GM12878 (cell line): ENCODE results near the gene CELF2. TPM values are rescaled to one million over a fixed set of nuclear protein-coding genes. Genes with fewer than 3 reads are reported as not detected.

ENCODE experiments used
- BCL3 ChIP-seq: IDR thresholded peaks from 2 replicates; pipeline ENCODE4 v1.6.1; 2011; ENCODE audit warnings: borderline replicate concordance, low read depth, mild to moderate bottlenecking, moderate library complexity, low read length; ENCODE audit not compliant: insufficient read depth, poor library complexity, severe bottlenecking
- CEBPZ ChIP-seq: fragments of 150-350 bp; IDR thresholded peaks from 2 replicates; pipeline ENCODE4 v1.6.1; 2016; ENCODE audit warnings: low read depth, low read length
- CREM ChIP-seq: IDR thresholded peaks from 2 replicates; pipeline ENCODE4 v1.6.1; 2014; ENCODE audit warnings: antibody characterized with exemption, low read depth
- FOS ChIP-seq: IDR thresholded peaks from 3 replicates; pipeline ENCODE4 v1.6.1; 2011; ENCODE audit warnings: borderline replicate concordance; ENCODE audit not compliant: insufficient read length; ENCODE audit errors: extremely low read depth
- FOXK2 ChIP-seq: fragments of 450-650 bp; IDR thresholded peaks from 2 replicates; pipeline ENCODE4 v1.6.1; 2017; ENCODE audit warnings: mild to moderate bottlenecking, moderate library complexity
- HDGF ChIP-seq: fragments of 450-650 bp; IDR thresholded peaks from 2 replicates; pipeline ENCODE4 v1.6.1; 2016; ENCODE audit warnings: antibody characterized with exemption
- MTA3 ChIP-seq: IDR thresholded peaks from 2 replicates; pipeline ENCODE4 v1.6.1; 2012; ENCODE audit warnings: low read length, inconsistent platforms, borderline replicate concordance
- MXI1 ChIP-seq: fragments of 150-350 bp; IDR thresholded peaks from 2 replicates; pipeline ENCODE4 v1.6.1; 2011; ENCODE audit warnings: low read depth, mild to moderate bottlenecking, inconsistent platforms, low read length, improper control_type of control experiment
- PAX8 ChIP-seq: fragments of 450-650 bp; IDR thresholded peaks from 2 replicates; pipeline ENCODE4 v1.6.1; 2017; ENCODE audit warnings: mild to moderate bottlenecking, moderate library complexity
- RAD21 ChIP-seq: IDR thresholded peaks from 2 replicates; pipeline ENCODE4 v1.6.1; 2011; ENCODE audit warnings: mild to moderate bottlenecking, low read depth, low read length, moderate library complexity; ENCODE audit not compliant: insufficient read depth
- RFX5 ChIP-seq: IDR thresholded peaks from 2 replicates; pipeline ENCODE4 v1.6.1; 2011; ENCODE audit warnings: low read depth, low read length, improper control_type of control experiment
- SIN3A ChIP-seq: IDR thresholded peaks from 2 replicates; pipeline ENCODE4 v1.6.1; 2012; ENCODE audit warnings: low read depth, low read length, improper control_type of control experiment
- TCF7 ChIP-seq: IDR thresholded peaks from 2 replicates; pipeline ENCODE4 v1.6.1; 2014; ENCODE audit warnings: antibody characterized with exemption, borderline replicate concordance
- ZBTB40 ChIP-seq: fragments of 450-650 bp; IDR thresholded peaks from 2 replicates; pipeline ENCODE4 v1.6.1; 2016; ENCODE audit warnings: mild to moderate bottlenecking, moderate library complexity, borderline replicate concordance
- ZNF24 ChIP-seq: fragments of 450-650 bp; IDR thresholded peaks from 2 replicates; pipeline ENCODE4 v1.6.1; 2017; ENCODE audit warnings: antibody characterized with exemption, mild to moderate bottlenecking
- ZNF592 ChIP-seq: fragments of 450-650 bp; IDR thresholded peaks from 2 replicates; pipeline ENCODE4 v1.6.1; 2017; ENCODE audit warnings: mild to moderate bottlenecking, moderate library complexity
- ZZZ3 ChIP-seq: IDR thresholded peaks from 2 replicates; pipeline ENCODE4 v1.6.1; 2011; ENCODE audit warnings: low read depth; ENCODE audit not compliant: control insufficient read depth, insufficient read length
- polyA plus RNA-seq, 11 experiments: library from polyadenylated mRNA; depleted of rRNA in 4 of 11; unstranded in 6 of 11; stranded (reverse) in 5 of 11; fragments of >200 nt; fragmentation: Nextera tagmentation in 4 of 11; fragmentation: Illumina TruSeq in 1 of 11; extraction: Ambion mirVana in 4 of 11; extraction: Trizol in 1 of 11; gene quantifications; 1 replicate in 1 of 11; 2 replicates in 10 of 11; pipeline versions ENCODE4 v1.2.1 to v1.2.3, GENCODE V29; 2011 to 2016; ENCODE audit warnings: inconsistent platforms in 2 of 11, missing spikeins in 2 of 11, low read depth in 1 of 11
- total RNA-seq, 4 experiments: library from RNA; depleted of rRNA in 3 of 4; stranded (reverse); fragments of >200 nt in 3 of 4; fragmentation: Illumina TruSeq in 1 of 4; extraction: Trizol in 1 of 4; gene quantifications; 2 replicates each; pipeline versions ENCODE4 v1.2.1 to v1.2.3, GENCODE V29; 2013 to 2021

CELF2 gene
- total and polyA plus RNA-seq, 10 of the 15 experiments (the other 5 are each of a cell fraction or from before 2014, with no cell fraction given), result 20.8 to 129 (median 86.3) TPM

GRCh38 chr10:11246752-11247467 is 229.2 kb downstream of the CELF2 start (continued):
- TF ChIP-seq CREM, result peak; percentile 79; the same call in 1 of the 2 replicates
- 0 out of 2 replicates have a peak, but pooled peaks have one; percentile 2 for TF ChIP-seq RAD21
- TF ChIP-seq SIN3A, result no peak
- peak; percentile 28; the same call in 1 of the 2 replicates for TF ChIP-seq ZNF592
- no peak for TF ChIP-seq ZBTB40
- 0 out of 2 replicates have a peak, but pooled peaks have one; percentile 6 for TF ChIP-seq ZNF24
- no peak for TF ChIP-seq FOXK2
- TF ChIP-seq FOS, result no peak
- no peak for TF ChIP-seq ZZZ3
- no peak for TF ChIP-seq TCF7
- TF ChIP-seq MTA3, result no peak
- no peak; the same call in none of the 2 replicates for TF ChIP-seq HDGF
- no peak for TF ChIP-seq PAX8
- TF ChIP-seq RFX5, result no peak
- peak; percentile 69 for TF ChIP-seq BCL3
- TF ChIP-seq MXI1, result peak; percentile 54; the same call in 1 of the 2 replicates
- no peak for TF ChIP-seq CEBPZ
